ENCODE results near the gene ASIC4. TPM values are rescaled to one million over a fixed set of nuclear protein-coding genes. Genes with fewer than 3 reads are reported as not detected.

Gene ASIC4
- total and polyA plus RNA-seq, 2 of the 13 experiments (the other 11 are each of a cell fraction or from before 2014, with no cell fraction given): 0.03 TPM; not detected in 1

GRCh38 chr2:219552382-219553167 is 38.3 kb downstream of the ASIC4 start (continued):
- TF ChIP-seq NR3C1 (CRISPR knock-in tag; IDR thresholded peaks at IDR 0.05): no peak
- no peak; the same call in 1 of the 2 replicates for TF ChIP-seq TP53 (CRISPR knock-in tag; conservative IDR thresholded peaks at IDR 0.05)
- TF ChIP-seq CENPT (CRISPR knock-in tag; IDR thresholded peaks at IDR 0.05; ENCODE audit: low read depth): peak; percentile 92
- no peak; the same call in 1 of the 2 replicates for TF ChIP-seq ZSCAN9 (CRISPR knock-in tag; IDR thresholded peaks at IDR 0.05; ENCODE audit: borderline replicate concordance)
- TF ChIP-seq SIN3A (IDR thresholded peaks at IDR 0.05; ENCODE audit: borderline replicate concordance, low read depth, low read length): peak; percentile 54; the same call in 1 of the 2 replicates

GRCh38 chr2:219553168-219553417 is 38.8 kb downstream of the ASIC4 start:
- H2AFZ ChIP-seq (ENCODE audit: low read length): no peak overlapping the region
- 19% methylated on average over 7 of the region's 7 CpGs for WGBS (ENCODE audit: low lambda C conversion rate)
- H3K9me3 ChIP-seq (ENCODE audit: low read length): no peaks in the 10 kb centered on the region
- peak overlapping the region; percentile 90 for H3K4me2 ChIP-seq (ENCODE audit: low read depth, low read length)
- in situ Hi-C loops (cut with HindIII; ENCODE audit: extremely low pct_ligation_motif_present, low pct_unique_long_range_greater_than_20kb) (no loop called here), intact Hi-C loops (cut with micrococcal nuclease; ENCODE audit: unreplicated experiment) (no loop called here)
- peaks cover 6 to 18% of the 10 kb centered on the region in 2 experiments; a peak in 3 of 5 replicates for H3K36me3 ChIP-seq (replicated peaks in 1 of 2; ENCODE audit: control insufficient read depth in 1 of 2, insufficient read depth in 2 of 2, low read length in 2 of 2)
- FAIRE-seq (no peak), ATAC-seq (no peak), DNase-seq (ENCODE audit: low spot score) (no peak)
- ChIA-PET CTCF (ENCODE audit: low intra/inter-chr PET ratio, low total read pairs) (interaction anchor here (2.4 kb wide), 1 partner anchor 12 kb away, joined by 9 read pairs; no protein-coding TSS in a partner anchor), POLR2A (interaction anchor here (0.9 to 3.3 kb wide), 10 partner anchors 8 to 165 kb away, joined by 3 to 28 read pairs (median 10); partner anchors contain the start of genes CHPF, DNPEP, GMPPA and INHA)
- H4K20me1 ChIP-seq (ENCODE audit: insufficient read depth, low read length): no peaks in the 10 kb centered on the region
- H3K9ac ChIP-seq (ENCODE audit: insufficient read depth, low read depth, low read length): peak overlapping the region; percentile 60
- H3K79me2 ChIP-seq (ENCODE audit: insufficient read depth, low read length): no peaks in the 10 kb centered on the region
- H3K27me3 ChIP-seq (ENCODE audit: control insufficient read depth in 1 of 2, insufficient read depth in 2 of 2, low read length in 2 of 2): no peaks in the 10 kb centered on the region
- H3K27ac ChIP-seq (ENCODE audit: extremely low read length, insufficient read depth, low read length): no peak overlapping the region
- peaks cover 22% of the 10 kb centered on the region for H3K4me1 ChIP-seq (ENCODE audit: insufficient read depth, low read length)
- no TSS peak for BruUV-seq (replicated peaks)
- peak overlapping the region; percentile 71 to 79 (median 73); a peak in 5 of 6 replicates for H3K4me3 ChIP-seq (replicated peaks in 1 of 3; ENCODE audit: insufficient read depth in 1 of 3, low read depth in 2 of 3, low read length in 3 of 3)
- peak; percentile 81; the same call in 1 of the 2 replicates for TF ChIP-seq ZXDC (CRISPR knock-in tag; IDR thresholded peaks at IDR 0.05)
- 0 out of 2 replicates have a peak, but pooled peaks have one; percentile 37 for TF ChIP-seq NFIB (CRISPR knock-in tag; IDR thresholded peaks at IDR 0.05; ENCODE audit: borderline replicate concordance)
- TF ChIP-seq HBP1 (CRISPR knock-in tag; IDR thresholded peaks at IDR 0.05; ENCODE audit: low read depth): 0 out of 2 replicates have a peak, but pooled peaks have one; percentile 15
- no peak for TF ChIP-seq MYNN (CRISPR knock-in tag; IDR thresholded peaks at IDR 0.05; ENCODE audit: low read depth)
- no peak for TF ChIP-seq UBTF (CRISPR knock-in tag; IDR thresholded peaks at IDR 0.05)
- TF ChIP-seq KLF15 (CRISPR knock-in tag; IDR thresholded peaks at IDR 0.05; ENCODE audit: borderline replicate concordance): no peak
- TF ChIP-seq ZNF333 (CRISPR knock-in tag; IDR thresholded peaks at IDR 0.05; ENCODE audit: borderline replicate concordance): no peak
- TF ChIP-seq ZNF207 (IDR thresholded peaks at IDR 0.05; ENCODE audit: borderline replicate concordance): no peak
- no peak for TF ChIP-seq GTF3A (CRISPR knock-in tag; conservative IDR thresholded peaks at IDR 0.05)
- no peak for TF ChIP-seq RELA (CRISPR knock-in tag; IDR thresholded peaks at IDR 0.05)

Measured in HepG2 (cell line).